HG03025 (cell line): ENCODE measurements around the gene UNC5CL.

Experiments
- ATAC-seq: cut with Tn5 transposase; IDR thresholded peaks from one replicate; pipeline ENCODE4 v1.9.1; 2021; ENCODE audit warnings: mild to moderate bottlenecking, moderate library complexity; ENCODE audit not compliant: unreplicated experiment, low FRiP score

UNC5CL gene

DNA sequence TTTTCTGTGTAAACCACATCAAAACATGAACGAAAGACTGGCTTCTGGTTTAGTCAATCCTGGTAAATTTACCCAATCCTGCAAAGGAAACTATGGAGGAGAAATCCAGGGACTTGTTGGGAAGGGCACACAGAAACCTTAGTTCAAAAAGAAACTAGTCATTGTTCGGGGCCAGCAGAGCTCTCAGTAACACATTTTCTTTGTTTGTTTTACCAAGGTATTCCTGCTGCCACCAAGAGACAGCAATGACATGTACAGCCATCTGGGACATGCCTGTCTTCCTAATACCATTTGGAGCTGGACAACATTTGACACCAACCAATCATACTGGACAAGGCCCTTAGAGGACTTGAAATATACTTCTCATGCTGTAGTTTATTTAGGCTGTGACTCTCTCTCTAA lies 24.9 kb upstream of the UNC5CL start:
- ATAC-seq = no peak

DNA sequence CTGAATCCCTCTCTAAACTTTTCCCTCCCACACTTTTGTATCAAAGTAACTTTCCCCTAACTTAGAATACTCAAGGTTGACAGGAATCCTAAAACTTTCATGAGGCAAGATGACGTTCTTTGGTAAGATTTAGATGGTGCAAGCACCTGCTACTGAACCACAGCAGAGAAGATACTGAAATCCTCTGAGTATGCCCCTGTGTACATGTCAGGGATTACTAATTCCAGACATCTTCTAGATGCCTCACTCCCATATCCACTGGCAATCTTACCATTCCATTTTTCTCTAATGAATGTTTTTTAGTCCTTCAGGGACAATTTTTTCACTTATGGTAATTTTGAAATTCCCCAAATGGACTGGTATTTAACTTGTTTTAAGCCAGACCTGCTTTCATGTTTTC lies 23.0 kb upstream of the UNC5CL start:
- ATAC-seq = no peak

DNA sequence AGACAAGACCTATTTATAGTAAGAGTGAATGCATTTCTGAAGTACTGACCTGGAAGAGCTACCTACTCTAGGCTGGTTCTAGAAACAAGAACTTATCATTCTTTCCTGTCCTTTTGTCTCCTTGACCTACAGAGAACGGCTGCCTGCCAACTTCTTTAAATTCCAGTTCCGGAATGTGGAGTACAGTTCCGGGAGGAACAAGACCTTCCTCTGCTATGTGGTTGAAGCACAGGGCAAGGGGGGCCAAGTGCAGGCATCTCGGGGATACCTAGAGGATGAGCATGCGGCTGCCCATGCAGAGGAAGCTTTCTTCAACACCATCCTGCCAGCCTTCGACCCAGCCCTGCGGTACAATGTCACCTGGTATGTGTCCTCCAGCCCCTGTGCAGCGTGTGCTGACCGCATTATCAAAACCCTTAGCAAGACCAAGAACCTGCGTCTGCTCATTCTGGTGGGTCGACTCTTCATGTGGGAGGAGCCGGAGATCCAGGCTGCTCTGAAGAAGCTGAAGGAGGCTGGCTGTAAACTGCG lies 22.2 kb upstream of the UNC5CL start:
- ATAC-seq = no peak

DNA sequence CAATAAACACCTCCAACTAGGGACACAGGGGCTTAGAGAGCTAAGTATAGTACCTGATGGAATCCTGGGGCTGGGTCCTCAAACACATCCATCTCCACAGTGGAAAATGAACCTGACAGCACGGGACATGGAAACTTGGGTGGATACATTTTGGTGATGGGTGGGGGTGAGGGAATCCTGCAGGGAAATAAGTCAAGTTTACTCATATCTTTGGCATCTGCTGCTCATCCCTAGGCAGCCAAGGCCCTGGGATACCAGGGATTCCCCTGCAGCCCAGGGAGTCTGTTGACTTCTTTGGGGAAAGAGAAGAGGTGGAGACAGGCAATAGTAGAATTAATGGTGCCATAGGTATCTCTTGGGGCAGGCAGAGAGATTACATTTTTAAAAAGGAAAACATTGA lies 20.5 kb upstream of the UNC5CL start:
- no peak for ATAC-seq

DNA sequence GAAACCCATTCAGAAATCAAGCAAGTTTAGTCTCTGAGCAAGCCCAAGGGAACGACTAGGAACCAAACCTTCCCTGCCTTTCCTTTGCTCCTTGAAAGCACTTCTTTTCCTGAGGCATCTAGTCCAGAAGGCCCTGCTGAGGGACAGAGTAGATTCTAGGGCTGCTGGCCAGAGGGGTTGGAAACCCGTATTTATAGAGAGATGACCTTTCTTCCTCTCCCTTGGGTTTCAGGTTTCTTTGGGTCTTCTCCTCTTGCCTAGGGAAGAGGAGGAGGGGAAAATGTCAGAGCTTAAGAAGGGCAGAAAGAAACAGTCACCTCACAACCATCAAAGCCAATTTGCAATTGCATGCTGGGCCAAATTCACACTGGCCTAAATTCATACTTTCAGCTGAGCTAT lies 19.8 kb upstream of the UNC5CL start:
- no peak for ATAC-seq

DNA sequence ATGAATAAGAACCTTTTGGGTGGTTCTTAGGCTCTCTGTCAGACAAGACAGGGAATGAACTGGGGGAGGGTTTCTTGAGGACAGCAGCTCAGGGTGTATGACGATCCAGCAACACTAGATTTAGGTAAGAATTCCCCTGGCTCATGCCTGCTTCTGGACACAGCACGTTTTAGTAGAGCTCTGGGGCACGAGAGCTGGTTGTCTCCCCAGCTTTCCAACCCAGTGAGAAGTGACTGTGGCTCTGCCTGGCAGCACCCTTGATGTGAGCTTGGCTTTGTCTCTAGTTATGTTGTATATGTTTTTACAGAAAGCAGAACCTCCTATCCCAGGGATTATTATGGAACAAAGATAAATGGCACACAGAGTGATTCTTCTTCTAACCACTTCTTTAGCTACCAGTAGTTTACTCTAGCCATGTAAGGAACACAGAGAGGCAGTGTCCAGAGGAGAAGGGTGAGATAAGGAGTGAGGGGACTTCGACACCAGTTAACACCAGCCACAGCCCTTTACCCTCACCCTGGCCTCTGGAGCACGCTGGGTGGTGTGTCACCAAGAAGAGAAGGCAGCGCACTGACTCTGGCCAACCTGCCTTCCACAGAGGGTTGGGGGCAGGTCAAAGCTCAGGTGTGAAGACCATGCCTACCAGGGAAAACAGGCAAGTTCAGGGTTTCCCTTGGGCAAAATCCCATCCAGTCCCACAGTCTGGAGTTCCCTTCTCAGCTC lies 17.9 kb upstream of the UNC5CL start:
- no peak for ATAC-seq

DNA sequence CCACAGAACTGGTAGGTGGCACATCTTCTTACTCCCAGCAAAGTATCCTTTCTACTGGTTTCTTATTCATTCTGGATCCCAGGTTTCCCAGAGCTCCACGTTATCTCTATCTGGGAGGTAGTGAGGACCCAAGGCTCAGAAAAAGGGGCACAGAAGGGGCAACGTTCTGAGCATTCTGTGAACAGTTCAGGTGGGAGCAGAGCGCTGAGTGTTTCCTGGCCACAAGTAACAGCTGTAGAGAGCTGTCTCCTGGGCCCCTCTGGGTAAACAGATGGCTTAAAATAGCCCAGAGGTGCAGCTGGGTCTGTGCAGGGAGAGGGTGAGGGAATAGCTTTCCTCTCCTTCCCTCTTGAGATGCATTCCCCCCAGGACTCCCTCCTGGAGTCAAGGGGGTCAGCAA lies 16.1 kb upstream of the UNC5CL start:
- no peak for ATAC-seq

DNA sequence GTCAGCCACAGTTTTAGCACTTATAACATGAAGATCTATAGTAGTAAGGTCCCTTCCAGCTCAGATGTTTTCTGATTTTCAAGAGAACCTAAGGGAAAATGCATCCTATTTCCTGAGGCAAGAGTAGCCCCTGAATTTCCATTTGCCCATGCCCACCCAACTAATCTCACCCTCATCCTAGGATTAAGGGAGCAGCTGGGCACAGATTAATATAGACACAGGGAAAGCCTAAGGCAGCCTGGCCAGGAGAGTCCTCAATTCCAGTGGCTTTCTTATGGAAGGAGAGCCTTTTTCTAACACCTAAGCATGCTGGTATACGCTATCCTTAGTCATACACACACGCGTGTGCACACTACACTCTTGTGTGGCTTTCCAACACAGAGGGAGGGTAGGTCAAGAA lies 15.5 kb upstream of the UNC5CL start:
- ATAC-seq = no peak

DNA sequence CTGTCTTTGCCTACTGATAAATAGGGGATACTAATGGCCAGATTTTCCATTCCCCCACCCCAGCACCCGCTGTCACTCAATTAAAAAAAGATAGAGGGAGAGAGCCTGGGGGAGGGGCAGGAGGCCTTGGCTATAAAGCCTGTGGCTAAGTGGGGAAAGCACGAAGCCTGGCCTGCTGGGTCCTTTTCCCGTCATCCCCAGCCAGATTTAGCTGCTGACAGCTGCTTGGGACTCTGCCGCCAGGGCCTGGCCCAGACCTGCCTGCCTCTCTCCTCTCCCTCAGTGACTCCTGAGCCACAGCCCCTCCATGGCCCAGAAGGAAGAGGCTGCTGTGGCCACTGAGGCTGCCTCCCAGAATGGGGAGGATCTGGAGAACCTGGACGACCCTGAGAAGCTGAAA lies 14.0 kb upstream of the UNC5CL start, which contains the start of gene APOBEC2:
TSS of gene APOBEC2 (plus strand) at position 162 of the 400 bp plus-strand sequence. CDS start at position 308, 146 bp downstream.
- no peak for ATAC-seq

DNA sequence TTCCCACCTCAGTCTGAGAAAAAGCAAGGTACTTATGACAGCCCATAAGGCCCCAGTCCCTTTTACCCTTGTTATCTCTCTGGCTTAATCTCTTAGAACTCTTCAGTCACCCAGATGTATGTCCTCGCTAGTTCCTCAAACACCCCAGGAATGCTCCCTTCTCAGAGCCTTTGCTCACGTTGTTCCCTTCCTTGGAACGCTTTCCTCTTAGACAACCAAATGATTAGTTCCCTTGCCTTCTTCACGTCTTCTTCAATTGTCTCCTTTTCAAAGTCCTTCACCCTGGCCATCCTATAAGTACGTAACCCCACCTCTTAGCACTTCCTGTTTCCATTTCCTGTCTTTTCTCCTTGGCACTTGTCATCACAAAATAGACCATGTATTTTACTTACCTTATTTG lies 12.9 kb upstream of the UNC5CL start:
- no peak for ATAC-seq

DNA sequence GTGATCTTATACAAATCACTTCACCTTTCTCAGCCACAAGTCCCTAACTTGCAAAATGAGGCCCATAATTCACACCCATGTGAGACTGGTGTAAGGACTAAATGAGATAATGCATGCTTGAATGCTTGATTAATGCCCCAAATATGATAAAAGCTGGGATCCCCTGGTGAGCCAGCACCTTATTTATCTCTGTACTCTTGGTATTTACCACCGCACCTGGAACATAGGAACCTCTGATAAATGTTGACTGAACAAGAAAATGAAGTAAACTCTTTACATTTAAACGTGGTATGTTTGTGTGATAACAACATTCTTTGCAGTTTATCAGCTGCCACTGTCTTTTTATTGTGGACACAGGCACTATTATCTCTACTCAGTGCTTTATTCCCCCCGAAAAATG lies 11.5 kb upstream of the UNC5CL start:
- ATAC-seq = no peak

DNA sequence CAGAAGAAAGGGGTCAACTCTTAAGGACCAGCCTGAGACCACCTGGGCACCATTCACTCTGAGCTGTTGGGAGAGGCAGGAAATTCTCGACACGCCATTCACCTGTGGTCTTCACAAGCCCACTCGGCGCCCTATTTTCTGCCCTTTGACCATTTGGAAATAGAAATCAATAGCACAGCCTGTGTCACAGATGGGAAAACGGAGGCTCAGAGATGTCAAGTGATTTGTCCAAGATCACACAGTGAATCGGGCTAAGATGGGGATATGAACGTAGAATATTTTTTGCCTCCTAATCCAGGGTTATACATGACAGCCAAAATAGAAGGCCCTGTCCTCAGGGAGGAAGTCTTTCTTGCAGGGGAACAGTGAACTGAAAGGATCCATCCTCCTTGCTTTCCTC lies 10.9 kb upstream of the UNC5CL start:
- no peak for ATAC-seq

DNA sequence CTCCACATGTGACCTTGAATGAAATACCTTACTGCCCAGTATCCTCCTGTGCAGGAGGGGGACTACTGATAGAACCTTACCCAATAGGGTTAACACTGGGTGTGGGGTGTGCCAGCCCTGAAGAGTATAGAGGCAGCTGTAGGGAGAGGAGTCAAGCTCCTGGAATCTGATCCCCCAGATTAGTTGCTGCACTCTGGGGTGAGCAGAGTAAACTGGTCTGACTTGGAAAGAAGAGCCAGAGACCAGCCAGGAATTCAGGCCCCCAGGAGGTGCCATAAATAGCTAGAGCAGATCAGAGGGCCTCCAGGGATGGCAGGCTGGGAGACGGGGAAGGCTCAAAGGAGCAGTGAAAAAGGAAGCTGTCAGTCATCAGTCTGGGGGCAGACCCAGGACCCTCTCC lies 10.5 kb upstream of the UNC5CL start:
- no peak for ATAC-seq

DNA sequence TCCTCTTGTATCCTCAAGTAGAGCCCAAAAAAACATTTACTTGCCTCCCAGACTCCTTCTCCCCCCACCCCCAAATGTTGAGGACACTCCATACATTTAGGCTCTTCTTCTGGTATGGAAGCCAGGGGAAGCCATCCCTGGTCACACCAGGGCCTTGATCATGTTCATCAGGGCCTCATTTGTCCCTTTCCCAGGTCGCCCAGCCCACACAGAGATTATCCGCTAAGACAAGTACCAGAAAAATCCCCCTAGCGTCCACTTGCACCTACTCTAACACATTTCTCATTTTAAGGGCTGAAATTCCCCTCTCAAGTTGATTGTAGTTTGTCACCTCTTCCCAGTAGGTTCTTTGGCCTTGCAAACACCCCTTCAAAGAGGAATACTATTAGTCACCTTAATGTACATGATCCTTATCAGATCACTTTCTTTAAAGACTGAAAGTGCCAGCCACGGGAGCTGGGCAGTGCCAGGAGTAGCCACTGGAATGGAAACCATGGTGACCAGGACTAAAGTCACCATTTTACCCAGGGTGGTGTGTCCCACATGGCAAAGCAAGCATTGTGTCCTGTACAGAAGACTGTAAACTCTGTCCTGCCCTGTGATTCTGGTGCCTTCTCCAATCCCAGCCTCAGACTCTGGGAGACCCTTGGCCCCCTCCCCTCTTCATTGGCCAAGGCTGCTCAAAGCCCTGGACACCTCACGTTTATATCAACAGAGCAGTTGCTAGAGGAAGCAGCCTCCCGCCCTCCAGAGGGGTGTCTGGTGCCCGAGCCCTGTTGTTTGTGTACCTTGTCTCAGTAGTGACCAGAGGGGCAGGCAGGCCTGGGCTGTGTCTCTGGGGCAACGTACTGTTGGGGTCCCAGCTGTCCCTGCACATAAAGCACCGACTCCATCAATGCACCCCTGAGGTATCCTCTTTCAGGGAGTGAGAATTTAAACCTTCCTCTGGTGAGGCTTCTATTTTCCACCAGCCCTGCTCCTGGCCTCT lies 9.0 kb upstream of the UNC5CL start:
- no peak for ATAC-seq

DNA sequence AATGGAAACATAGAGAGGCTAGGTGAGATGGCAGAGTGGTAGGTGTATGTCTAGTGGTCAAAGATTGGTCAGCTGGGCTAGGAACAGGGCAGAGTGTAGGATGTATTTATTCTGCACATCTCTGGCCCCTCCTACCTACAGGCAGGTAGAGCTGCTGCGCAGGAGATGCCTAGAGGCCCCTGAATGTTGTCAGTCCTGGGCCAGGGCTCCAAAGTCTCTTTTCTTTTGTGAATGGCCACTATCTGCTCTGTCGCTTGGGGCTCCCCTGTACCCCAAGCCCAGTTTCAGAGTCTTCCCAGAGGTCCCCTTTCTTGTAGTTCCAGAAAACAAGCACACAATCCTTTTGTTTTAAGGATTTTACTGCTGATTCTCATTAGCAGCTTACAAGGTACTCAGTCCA lies 8.3 kb upstream of the UNC5CL start:
- ATAC-seq = no peak

DNA sequence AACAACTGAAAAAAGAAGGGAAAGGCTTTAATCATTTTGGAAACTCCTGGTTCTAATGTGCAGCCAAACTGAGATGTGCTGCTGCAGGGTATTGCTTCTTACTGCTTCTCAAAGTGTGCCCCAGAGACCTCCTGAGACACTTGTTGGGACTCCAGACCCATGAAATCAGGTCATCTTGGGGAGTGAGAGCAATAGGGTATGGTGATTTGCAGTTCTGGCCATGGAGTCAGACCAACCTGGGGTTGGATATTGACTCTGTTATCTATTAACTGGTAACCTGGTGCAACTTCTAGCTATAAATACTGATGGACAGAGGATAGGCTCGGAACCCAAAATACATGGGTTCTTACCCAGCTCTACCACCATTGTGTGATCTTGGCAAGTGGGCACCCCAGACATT lies 7.1 kb upstream of the UNC5CL start:
- ATAC-seq = no peak

DNA sequence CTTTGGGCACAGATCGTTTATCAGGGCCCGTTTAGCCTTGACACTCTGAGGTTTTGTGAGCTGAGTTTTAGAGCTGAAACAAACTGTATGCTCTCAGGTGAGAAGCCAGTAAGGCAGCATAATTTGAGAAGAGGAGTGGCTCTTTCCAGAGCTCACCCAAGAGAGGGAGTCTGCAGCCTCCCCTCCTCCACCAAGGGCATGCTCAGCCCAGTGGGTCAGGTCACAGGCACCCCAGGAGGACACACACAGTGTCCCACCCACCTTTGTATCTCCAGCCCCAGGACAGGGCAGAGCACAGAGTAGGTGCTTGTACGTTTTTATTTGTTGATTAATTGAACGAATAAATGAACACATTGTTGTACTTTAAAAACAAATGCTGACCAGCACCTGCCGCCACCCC lies 6.6 kb upstream of the UNC5CL start:
- ATAC-seq = no peak

DNA sequence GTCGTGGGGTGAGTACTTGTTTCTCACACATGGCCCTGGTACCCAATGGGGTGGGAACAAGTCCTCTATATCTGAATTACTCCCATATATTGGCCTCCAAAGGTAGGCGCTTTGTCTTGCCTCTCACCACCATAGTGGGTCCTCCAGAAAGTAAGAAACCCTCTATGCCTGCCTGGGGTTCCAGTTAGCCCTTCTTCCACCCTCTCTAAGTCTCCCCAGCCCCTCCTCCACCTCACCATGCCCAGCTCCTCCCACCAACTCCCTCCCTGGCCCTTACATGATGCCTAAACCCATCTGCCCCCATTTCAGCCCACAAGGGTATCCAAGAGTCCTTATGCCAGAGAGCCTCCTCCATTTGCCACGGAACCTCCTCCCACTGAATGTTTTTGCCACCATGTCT lies 4.1 kb upstream of the UNC5CL start:
- ATAC-seq = no peak

DNA sequence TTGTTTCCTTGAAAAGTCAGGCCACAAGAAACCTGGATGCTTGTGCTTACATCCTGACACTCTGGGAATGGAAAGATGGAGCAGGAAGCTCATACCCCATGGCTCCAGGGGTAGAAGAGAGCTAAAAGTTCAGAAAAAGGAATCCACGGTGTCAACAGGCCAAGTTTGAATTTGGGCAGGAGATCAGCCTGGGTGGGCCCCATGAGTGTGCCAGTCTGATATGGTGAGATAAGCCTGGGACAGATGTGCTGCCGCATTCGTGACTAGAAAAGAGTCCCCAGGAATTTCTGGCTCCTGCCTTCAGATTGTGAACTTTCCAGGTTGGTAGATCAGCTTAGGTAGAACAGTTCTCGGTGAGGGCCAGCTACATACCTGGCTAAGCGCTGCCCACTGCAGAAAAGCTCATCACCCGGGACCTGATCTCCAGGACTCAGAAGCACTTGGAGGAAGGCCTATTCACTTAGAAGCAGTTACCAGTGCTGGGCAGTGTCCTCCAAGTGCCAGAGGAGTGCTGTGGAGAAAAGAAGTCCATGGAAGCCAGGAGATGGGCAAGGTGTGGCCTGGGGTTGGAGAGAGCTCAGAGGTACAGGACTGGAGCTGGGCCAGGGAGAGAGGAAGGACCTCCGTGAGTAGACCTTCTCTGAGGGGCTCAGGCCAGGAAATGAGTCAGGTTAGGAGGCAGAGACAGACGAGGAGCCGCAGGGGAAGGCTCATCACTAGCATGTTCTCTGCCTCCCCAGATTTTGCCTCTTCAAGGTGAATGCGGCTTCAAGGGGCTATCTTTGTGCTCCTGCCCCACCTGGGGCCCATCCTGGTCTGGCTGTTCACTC lies 3.4 kb upstream of the UNC5CL start, which contains the start of gene TSPO2:
TSS of gene TSPO2 (plus strand) at position 242 of the 830 bp plus-strand sequence. CDS start at position 761, 519 bp downstream.
- no peak for ATAC-seq

DNA sequence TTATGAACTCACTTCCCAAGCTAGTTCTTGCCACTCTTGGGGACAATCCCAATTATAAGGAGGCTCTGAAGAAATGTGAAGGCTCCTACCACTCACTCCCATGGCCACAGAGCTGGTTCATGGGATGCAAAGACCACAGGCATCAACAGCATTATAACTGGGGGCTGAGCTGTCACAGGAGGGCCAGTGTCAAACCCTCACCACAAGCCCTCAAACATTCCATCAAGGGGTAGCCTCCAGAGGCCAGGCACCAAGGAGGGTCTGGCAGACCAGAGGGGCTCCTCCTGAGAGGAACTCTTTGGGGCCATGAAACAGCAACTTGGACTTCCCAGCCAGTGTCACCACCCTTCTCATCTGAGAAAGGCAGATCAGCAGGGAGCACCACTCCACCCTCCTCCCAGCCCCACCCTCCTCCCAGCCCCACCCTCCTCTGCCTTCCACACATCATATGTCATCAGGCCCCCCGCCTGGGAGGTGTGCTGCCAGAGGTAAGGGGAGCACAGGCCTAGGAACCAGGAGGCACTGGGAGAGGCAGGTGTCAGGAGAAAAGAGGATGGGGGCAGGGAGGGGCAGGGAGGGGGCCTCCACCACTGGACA lies 2.0 kb upstream of the UNC5CL start:
- no peak for ATAC-seq
